Measurements from ENCODE around the gene SLC38A8.

Gene SLC38A8

GRCh38 chr16:84036982-84037425 is 5.6 kb downstream of the SLC38A8 start:
- CTCF ChIA-PET: interaction anchor here (0.8 to 0.9 kb wide), 2 partner anchors 26 to 83 kb away, joined by 3 read pairs; no protein-coding TSS in a partner anchor
- no peak for TF ChIP-seq ZNF384 (IDR thresholded peaks at IDR 0.05)
- TF ChIP-seq ARNT (IDR thresholded peaks at IDR 0.05): no peak
- no peak for TF ChIP-seq SP1 (IDR thresholded peaks at IDR 0.05)
- TF ChIP-seq FOXA1 (IDR thresholded peaks at IDR 0.05): no peak
- TF ChIP-seq NFRKB (IDR thresholded peaks at IDR 0.05): no peak
- no peak for DNase-seq (ENCODE audit: extremely low spot score)
- POLR2A ChIA-PET: no interaction called here

- TF ChIP-seq ARNT (IDR thresholded peaks at IDR 0.05): no peak
- TF ChIP-seq SP1 (IDR thresholded peaks at IDR 0.05): no peak
- no peak for TF ChIP-seq TARDBP (IDR thresholded peaks at IDR 0.05)
- TF ChIP-seq SUZ12 (IDR thresholded peaks at IDR 0.05): no peak
- TF ChIP-seq FOXK2 (IDR thresholded peaks at IDR 0.05): no peak
- no peak for TF ChIP-seq NFRKB (IDR thresholded peaks at IDR 0.05)
- TF ChIP-seq FOXM1 (IDR thresholded peaks at IDR 0.05; ENCODE audit: borderline replicate concordance): no peak
- no peak for TF ChIP-seq ELF4 (IDR thresholded peaks at IDR 0.05)
- no peak for TF ChIP-seq LEF1 (IDR thresholded peaks at IDR 0.05; ENCODE audit: borderline replicate concordance)
- no peak for TF ChIP-seq BHLHE40 (IDR thresholded peaks at IDR 0.05; ENCODE audit: borderline replicate concordance)
- ChIA-PET POLR2A (no interaction called here), CTCF (interaction anchor here (0.8 kb wide), 1 partner anchor 12 kb away, joined by 6 read pairs; no protein-coding TSS in a partner anchor)
- DNase-seq (ENCODE audit: extremely low spot score): no peak
Observed at GRCh38 chr16:84036131-84036530, 6.5 kb downstream of the SLC38A8 start.

GRCh38 chr16:84034516-84034915 is 8.1 kb downstream of the SLC38A8 start:
- CTCF ChIA-PET: no interaction called here

GRCh38 chr16:84033251-84034195 is 9.1 kb downstream of the SLC38A8 start:
- POLR2A ChIA-PET: no interaction called here
- CTCF ChIA-PET: no interaction called here
- DNase-seq (ENCODE audit: extremely low spot score): no peak
- TF ChIP-seq TARDBP (IDR thresholded peaks at IDR 0.05) (no peak), ARNT (IDR thresholded peaks at IDR 0.05) (no peak), BHLHE40 (IDR thresholded peaks at IDR 0.05; ENCODE audit: borderline replicate concordance) (no peak), L3MBTL2 (conservative IDR thresholded peaks at IDR 0.05) (no peak), FOXK2 (IDR thresholded peaks at IDR 0.05) (no peak), SUZ12 (IDR thresholded peaks at IDR 0.05) (no peak), LEF1 (IDR thresholded peaks at IDR 0.05; ENCODE audit: borderline replicate concordance) (no peak)

More at GRCh38 chr16:84034516-84034915, 8.1 kb downstream of the SLC38A8 start:
- no peak for DNase-seq (ENCODE audit: extremely low spot score)
- POLR2A ChIA-PET: no interaction called here
- no peak for TF ChIP-seq PKNOX1 (IDR thresholded peaks at IDR 0.05)
- no peak for TF ChIP-seq ELF4 (IDR thresholded peaks at IDR 0.05)
- TF ChIP-seq FOXM1 (IDR thresholded peaks at IDR 0.05; ENCODE audit: borderline replicate concordance): no peak
- TF ChIP-seq ARNT (IDR thresholded peaks at IDR 0.05): no peak
- TF ChIP-seq FOXK2 (IDR thresholded peaks at IDR 0.05): no peak
- TF ChIP-seq BHLHE40 (IDR thresholded peaks at IDR 0.05; ENCODE audit: borderline replicate concordance): no peak
- TF ChIP-seq L3MBTL2 (conservative IDR thresholded peaks at IDR 0.05): no peak

GRCh38 chr16:84032458-84033178 is 10.0 kb downstream of the SLC38A8 start:
- CTCF ChIA-PET: no interaction called here
- POLR2A ChIA-PET: no interaction called here
- no peak for DNase-seq (ENCODE audit: extremely low spot score)
- no peak for TF ChIP-seq LEF1 (IDR thresholded peaks at IDR 0.05; ENCODE audit: borderline replicate concordance)
- no peak for TF ChIP-seq PKNOX1 (IDR thresholded peaks at IDR 0.05)
- TF ChIP-seq ARNT (IDR thresholded peaks at IDR 0.05): no peak
- no peak for TF ChIP-seq SUZ12 (IDR thresholded peaks at IDR 0.05)
- TF ChIP-seq L3MBTL2 (conservative IDR thresholded peaks at IDR 0.05): no peak
- no peak for TF ChIP-seq TARDBP (IDR thresholded peaks at IDR 0.05)
- no peak for TF ChIP-seq HDGF (IDR thresholded peaks at IDR 0.05; ENCODE audit: borderline replicate concordance)
- no peak for TF ChIP-seq FOXM1 (IDR thresholded peaks at IDR 0.05; ENCODE audit: borderline replicate concordance)
- no peak for TF ChIP-seq FOXA1 (IDR thresholded peaks at IDR 0.05)
- TF ChIP-seq SP1 (IDR thresholded peaks at IDR 0.05): no peak
- TF ChIP-seq BHLHE40 (IDR thresholded peaks at IDR 0.05; ENCODE audit: borderline replicate concordance): no peak
- TF ChIP-seq FOXK2 (IDR thresholded peaks at IDR 0.05): no peak
- TF ChIP-seq ZNF384 (IDR thresholded peaks at IDR 0.05): no peak
- TF ChIP-seq CTBP1 (IDR thresholded peaks at IDR 0.05; ENCODE audit: borderline replicate concordance): no peak
- TF ChIP-seq NFRKB (IDR thresholded peaks at IDR 0.05): no peak
- TF ChIP-seq ELF4 (IDR thresholded peaks at IDR 0.05): no peak

GRCh38 chr16:84031556-84031955 is 11.0 kb downstream of the SLC38A8 start:
- CTCF ChIA-PET: no interaction called here
- DNase-seq (ENCODE audit: extremely low spot score): no peak
- TF ChIP-seq FOXM1 (IDR thresholded peaks at IDR 0.05; ENCODE audit: borderline replicate concordance) (no peak), FOXA1 (IDR thresholded peaks at IDR 0.05) (no peak), SP1 (IDR thresholded peaks at IDR 0.05) (no peak), SUZ12 (IDR thresholded peaks at IDR 0.05) (no peak), TARDBP (IDR thresholded peaks at IDR 0.05) (no peak), NFRKB (IDR thresholded peaks at IDR 0.05) (no peak), FOXK2 (IDR thresholded peaks at IDR 0.05) (no peak), BHLHE40 (IDR thresholded peaks at IDR 0.05; ENCODE audit: borderline replicate concordance) (no peak), ZNF384 (IDR thresholded peaks at IDR 0.05) (no peak), CTBP1 (IDR thresholded peaks at IDR 0.05; ENCODE audit: borderline replicate concordance) (no peak), LEF1 (IDR thresholded peaks at IDR 0.05; ENCODE audit: borderline replicate concordance) (no peak), HDGF (IDR thresholded peaks at IDR 0.05; ENCODE audit: borderline replicate concordance) (no peak), ELF4 (IDR thresholded peaks at IDR 0.05) (no peak), PKNOX1 (IDR thresholded peaks at IDR 0.05) (no peak), ARNT (IDR thresholded peaks at IDR 0.05) (no peak), L3MBTL2 (conservative IDR thresholded peaks at IDR 0.05) (no peak)
- POLR2A ChIA-PET: no interaction called here
